ENCODE results near the gene CCDC179. TPM values are rescaled to one million over a fixed set of nuclear protein-coding genes. Genes with fewer than 3 reads are reported as not detected.

CCDC179 gene
- total RNA-seq, 1 experiment from 2014 or later, result not detected

- no peak for DNase-seq (ENCODE audit: low read depth, low spot score)
- POLR2A ChIA-PET, result no interaction called here
Observed at GRCh38 chr11:22879630-22880029, 19.4 kb upstream of the CCDC179 start.

GRCh38 chr11:22878604-22879003, 18.3 kb upstream of the CCDC179 start:
- ChIA-PET POLR2A (no interaction called here), CTCF (no interaction called here)
- Histone ChIP-seq H3K9me3 (ENCODE audit: control insufficient read depth, insufficient read depth, low read depth, low read length) (no peaks in the 10 kb centered on the region), H3K4me1 (ENCODE audit: control insufficient read depth, insufficient read depth, low read length) (no peaks in the 10 kb centered on the region), H3K27ac (ENCODE audit: low read length) (no peak overlapping the region), H3K27me3 (ENCODE audit: control insufficient read depth, insufficient read depth, low read length) (no peaks in the 10 kb centered on the region), H3K4me3 (ENCODE audit: low read depth in 2 of 2, low read length in 2 of 2) (no peak overlapping the region), H3K36me3 (ENCODE audit: control insufficient read depth, insufficient read depth, low read length) (no peaks in the 10 kb centered on the region)
- DNase-seq (ENCODE audit: low read depth, low spot score) (no peak), ATAC-seq (no peak)
- TF ChIP-seq CTCF (IDR thresholded peaks at IDR 0.05) (no peak), SIN3A (IDR thresholded peaks at IDR 0.05; ENCODE audit: borderline replicate concordance, insufficient read depth, low read depth, low read length) (no peak), POLR2AphosphoS5 (IDR thresholded peaks at IDR 0.05; ENCODE audit: low read depth, low read length) (no peak), TCF7L2 (IDR thresholded peaks at IDR 0.05; ENCODE audit: low read depth, low read length) (no peak), REST (IDR thresholded peaks at IDR 0.05; ENCODE audit: insufficient read depth in 1 of 2, low read depth in 2 of 2, low read length in 1 of 2) (no peak)
- no TSS peak for BruUV-seq (replicated peaks)
- in situ Hi-C loops (cut with HindIII; ENCODE audit: low pct_unique_long_range_greater_than_20kb, low sequenced_read_pairs), result no loop called here
- intact Hi-C loops (cut with micrococcal nuclease; ENCODE audit: unreplicated experiment), result no loop called here

More at GRCh38 chr11:22879630-22880029, 19.4 kb upstream of the CCDC179 start:
- no TSS peak for BruUV-seq (replicated peaks)
- in situ Hi-C loops (cut with HindIII; ENCODE audit: low pct_unique_long_range_greater_than_20kb, low sequenced_read_pairs) (no loop called here), intact Hi-C loops (cut with micrococcal nuclease; ENCODE audit: unreplicated experiment) (loop anchor here (10.0 kb wide), 1 partner anchor 215 kb away; no protein-coding TSS in a partner anchor)
- CTCF ChIA-PET, result no interaction called here
- Histone ChIP-seq H3K4me1 (ENCODE audit: control insufficient read depth, insufficient read depth, low read length) (no peaks in the 10 kb centered on the region), H3K36me3 (ENCODE audit: control insufficient read depth, insufficient read depth, low read length) (no peaks in the 10 kb centered on the region), H3K27ac (ENCODE audit: low read length) (no peak overlapping the region), H3K4me3 (ENCODE audit: low read depth in 2 of 2, low read length in 2 of 2) (no peak overlapping the region), H3K27me3 (ENCODE audit: control insufficient read depth, insufficient read depth, low read length) (no peaks in the 10 kb centered on the region), H3K9me3 (ENCODE audit: control insufficient read depth, insufficient read depth, low read depth, low read length) (no peaks in the 10 kb centered on the region)
- ATAC-seq, result no peak
- TF ChIP-seq REST (IDR thresholded peaks at IDR 0.05; ENCODE audit: insufficient read depth in 1 of 2, low read depth in 2 of 2, low read length in 1 of 2) (no peak), TCF7L2 (IDR thresholded peaks at IDR 0.05; ENCODE audit: low read depth, low read length) (no peak), SIN3A (IDR thresholded peaks at IDR 0.05; ENCODE audit: borderline replicate concordance, insufficient read depth, low read depth, low read length) (no peak), CTCF (IDR thresholded peaks at IDR 0.05) (no peak), POLR2AphosphoS5 (IDR thresholded peaks at IDR 0.05; ENCODE audit: low read depth, low read length) (no peak)
